Psoas muscle (tissue), 8 donors: ENCODE results near the gene HUS1. TPM values are rescaled to one million over a fixed set of nuclear protein-coding genes. Genes with fewer than 3 reads are reported as not detected.
A peak's percentile ranks its signal among the peaks of the same experiment; 100 is the strongest.
"Not testable (repeated sequence)": the region's sequence is repeated elsewhere in the genome, so short reads cannot be mapped to it uniquely, and the experiment has no call there.

Experiments used
- ATAC-seq, 4 donors: fragments of 200-7000 bp; cut with Tn5 transposase; one replicate each; pipeline ENCODE4 v1.9.1; 2020; ENCODE audit warnings: moderate library complexity in 3 of 4, mild to moderate bottlenecking in 2 of 4
- DNase-seq, 2 donors: peaks; one replicate each; pipeline ENCODE4 v3.0.0-alpha.2; 2020
- H3K27ac ChIP-seq: fragments of 200-600 bp; one replicate; pipeline ENCODE4 v1.8.0; 2022
- H3K27me3 ChIP-seq, 3 donors: fragments of 200-600 bp in 1 of 3; one replicate each; pipeline versions ENCODE4 v1.6.1 to v1.8.0; 2013 to 2022; ENCODE audit warnings: low read length in 2 of 3, mild to moderate bottlenecking in 2 of 3, moderate library complexity in 1 of 3; ENCODE audit not compliant: insufficient read depth in 3 of 3
- H3K36me3 ChIP-seq, 2 donors: fragments of 200-600 bp in 1 of 2; one replicate each; pipeline versions ENCODE4 v1.6.1 to v1.8.0; 2013 to 2022; ENCODE audit warnings: low read depth in 1 of 2, mild to moderate bottlenecking in 1 of 2, moderate library complexity in 1 of 2; ENCODE audit not compliant: insufficient read depth in 1 of 2
- H3K4me1 ChIP-seq: fragments of 200-600 bp; one replicate; pipeline ENCODE4 v1.8.0; 2022
- H3K4me3 ChIP-seq: fragments of 200-600 bp; one replicate; pipeline ENCODE4 v1.8.0; 2022; ENCODE audit warnings: mild to moderate bottlenecking
- H3K9me3 ChIP-seq: fragments of 200-600 bp; one replicate; pipeline ENCODE4 v1.8.0; 2022
- WGBS, 3 donors: extraction: QIAGEN DNeasy Blood & Tissue Kit; methylation state at CpG; one replicate each; pipeline versions ENCODE4 v1.1.6 to v1.1.7; 2013; 5-methylcytosine and 5-hydroxymethylcytosine counted together
- intact Hi-C, 2 donors: fragments of 100-400 bp; cut with DNase I; formaldehyde crosslinking; loops; one replicate each; pipeline versions ENCODE4 v1.11.0 to v1.14.2; 2022
- polyA plus RNA-seq, 3 donors: library from polyadenylated mRNA; stranded (reverse); fragments of 200-250 nt; gene quantifications; one replicate each; pipeline ENCODE4 v1.2.3, GENCODE V29; 2013
- total RNA-seq, 4 donors: library from RNA; stranded (reverse); fragmentation: NEBNext Ultra II Directional in 2 of 4; extraction: Animal tissue kit (Norgen Biotek cat#: 25700) in 2 of 4; gene quantifications; one replicate each; pipeline versions ENCODE4 v1.2.1 to v1.2.4, GENCODE V29; 2021 to 2023
- TF ChIP-seq, protein P1 (sequence below): fragments of 200-600 bp; IDR thresholded peaks from one replicate; pipeline ENCODE4 v1.8.0; 2022; ENCODE audit warnings: antibody characterized with exemption
- donor health status: healthy with polysubstance abuse.
- donor health status: DM: no; HTN: no; CAD: no; lungs with moderate emphysema.
- donor health status: Bipolar disorder and iron deficiency.
- donor health status: healthy.
- donor health status: DM: yes; HTN: yes; CAD: no.
- donor health status: DM: no; HTN: no; CAD: no.
- donor health status: DM: no; HTN: no; CAD: no.
- donor health status: DM: yes; HTN: yes; CAD: no.

HUS1 gene
- total and polyA plus RNA-seq, 7 donors: 17.8 to 30.7 (median 26.6) TPM

DNA sequence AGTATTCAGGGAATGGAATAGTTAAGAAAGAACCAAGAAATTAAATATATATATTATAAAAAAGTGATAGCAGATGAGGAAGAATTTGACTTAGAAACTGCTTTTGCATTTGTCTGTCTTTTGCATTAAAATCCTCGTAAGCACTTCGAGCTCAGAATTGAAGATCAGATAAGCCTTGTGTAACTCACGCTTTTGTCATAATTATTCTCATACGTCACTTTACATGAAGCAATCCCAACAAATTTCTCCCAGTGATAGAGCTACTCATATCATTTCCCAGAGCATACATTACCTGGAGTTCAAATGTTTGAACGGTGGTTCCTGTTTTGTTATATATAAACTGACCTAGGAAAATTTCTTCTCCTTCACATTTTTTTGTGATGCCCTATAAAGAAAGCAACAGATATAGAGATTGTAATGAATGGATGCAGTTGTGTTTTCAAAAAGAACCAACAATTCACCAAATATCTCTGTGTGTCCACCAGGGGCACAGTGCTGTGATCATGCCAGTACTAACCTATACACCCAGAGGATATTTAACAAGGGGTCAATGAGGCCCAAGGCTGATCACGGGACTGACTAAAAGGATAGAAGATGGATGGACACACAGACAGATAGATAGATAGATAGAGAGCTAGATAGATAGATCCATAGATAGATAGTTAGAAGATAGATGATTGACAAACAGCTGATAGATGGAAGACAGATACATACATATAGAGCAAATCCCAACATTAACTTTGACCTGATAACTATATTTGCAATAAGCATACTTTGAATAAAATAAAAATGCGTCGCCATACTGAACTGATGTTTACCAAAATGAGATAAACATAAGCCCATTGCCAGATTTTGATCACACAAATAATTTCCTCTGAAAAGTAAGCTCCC lies 9.3 kb upstream of the HUS1 start:
- no peaks in the 10 kb centered on the region for H3K36me3 ChIP-seq
- H3K27me3 ChIP-seq: peaks cover 0 to 4% (median 0%) of the 10 kb centered on the region in 3 donors
- 82 to 86% (median 85%) methylated on average over 8 of the region's 8 CpGs for WGBS, 3 donors
- intact Hi-C loops: no loop called here
- H3K27ac ChIP-seq: no peak overlapping the region
- ATAC-seq (no peak), DNase-seq (no peak)
- no peak overlapping the region for H3K4me3 ChIP-seq
- H3K4me1 ChIP-seq: no peaks in the 10 kb centered on the region
- H3K9me3 ChIP-seq: no peaks in the 10 kb centered on the region
- TF ChIP-seq, protein P1, sequence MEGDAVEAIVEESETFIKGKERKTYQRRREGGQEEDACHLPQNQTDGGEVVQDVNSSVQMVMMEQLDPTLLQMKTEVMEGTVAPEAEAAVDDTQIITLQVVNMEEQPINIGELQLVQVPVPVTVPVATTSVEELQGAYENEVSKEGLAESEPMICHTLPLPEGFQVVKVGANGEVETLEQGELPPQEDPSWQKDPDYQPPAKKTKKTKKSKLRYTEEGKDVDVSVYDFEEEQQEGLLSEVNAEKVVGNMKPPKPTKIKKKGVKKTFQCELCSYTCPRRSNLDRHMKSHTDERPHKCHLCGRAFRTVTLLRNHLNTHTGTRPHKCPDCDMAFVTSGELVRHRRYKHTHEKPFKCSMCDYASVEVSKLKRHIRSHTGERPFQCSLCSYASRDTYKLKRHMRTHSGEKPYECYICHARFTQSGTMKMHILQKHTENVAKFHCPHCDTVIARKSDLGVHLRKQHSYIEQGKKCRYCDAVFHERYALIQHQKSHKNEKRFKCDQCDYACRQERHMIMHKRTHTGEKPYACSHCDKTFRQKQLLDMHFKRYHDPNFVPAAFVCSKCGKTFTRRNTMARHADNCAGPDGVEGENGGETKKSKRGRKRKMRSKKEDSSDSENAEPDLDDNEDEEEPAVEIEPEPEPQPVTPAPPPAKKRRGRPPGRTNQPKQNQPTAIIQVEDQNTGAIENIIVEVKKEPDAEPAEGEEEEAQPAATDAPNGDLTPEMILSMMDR: no peak

DNA sequence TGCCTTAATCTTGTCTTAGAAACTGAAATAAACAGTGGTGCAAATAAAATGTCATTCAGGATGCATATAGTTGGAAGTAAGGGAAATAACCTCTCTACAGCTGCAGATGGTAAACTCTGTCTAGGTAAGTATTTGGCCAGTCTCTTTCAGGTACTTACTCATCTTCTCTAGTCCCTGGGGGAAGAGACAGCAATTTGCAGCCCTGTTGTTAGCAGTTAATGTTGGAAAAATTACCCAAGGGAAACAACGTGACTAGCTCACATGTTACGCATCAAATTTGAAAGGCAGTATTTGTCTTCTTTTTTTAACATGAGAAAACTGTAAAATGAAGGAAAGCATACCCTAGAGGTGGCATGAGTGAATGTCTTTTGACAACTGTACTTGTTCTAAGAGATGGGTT lies 3.2 kb upstream of the HUS1 start:
- no peaks in the 10 kb centered on the region for H3K27me3 ChIP-seq
- H3K36me3 ChIP-seq: peaks cover 0 to 7% of the 10 kb centered on the region in 2 donors
- WGBS, 3 donors: 31 to 33% (median 32%) methylated on average over 2 of the region's 2 CpGs
- H3K4me3 ChIP-seq: no peak overlapping the region
- peaks cover 8% of the 10 kb centered on the region for H3K4me1 ChIP-seq
- H3K9me3 ChIP-seq: no peaks in the 10 kb centered on the region
- intact Hi-C loops: loop anchor here in 1 of 2 donors (5.0 kb wide), 1 partner anchor 105 kb away; the partner anchor contains the start of gene UPP1
- TF ChIP-seq, protein P1: no peak
- DNase-seq (no peak), ATAC-seq (no peak)
- H3K27ac ChIP-seq: no peak overlapping the region

DNA sequence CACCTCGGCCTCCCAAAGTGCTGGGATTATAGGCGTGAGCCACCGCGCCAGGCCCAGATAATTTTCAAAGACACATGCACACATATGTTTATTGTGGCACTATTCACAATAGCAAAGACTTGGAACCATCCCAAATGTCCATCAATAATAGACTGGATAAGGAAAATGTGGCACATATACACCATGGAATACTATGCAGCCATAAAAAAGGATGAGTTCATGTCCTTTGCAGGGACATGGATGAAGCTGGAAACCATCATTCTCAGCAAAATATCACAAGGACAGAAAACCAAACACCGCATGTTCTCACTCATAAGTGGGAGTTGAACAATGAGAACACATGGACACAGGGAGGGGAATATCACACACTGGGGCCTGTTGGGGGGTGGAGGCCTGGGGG lies 1.2 kb upstream of the HUS1 start:
- WGBS, 3 donors: 95 to 99% (median 99%) methylated on average over 4 of the region's 5 CpGs
- ATAC-seq, DNase-seq, H3K27ac ChIP-seq, H3K4me1 ChIP-seq, H3K4me3 ChIP-seq, H3K27me3 ChIP-seq, H3K9me3 ChIP-seq: not testable (repeated sequence)
- H3K36me3 ChIP-seq: peaks cover 0 to 27% of the 10 kb centered on the region in 2 donors
- intact Hi-C loops: loop anchor here in 1 of 2 donors (5.0 kb wide), 1 partner anchor 107 kb away; the partner anchor contains the start of gene UPP1

DNA sequence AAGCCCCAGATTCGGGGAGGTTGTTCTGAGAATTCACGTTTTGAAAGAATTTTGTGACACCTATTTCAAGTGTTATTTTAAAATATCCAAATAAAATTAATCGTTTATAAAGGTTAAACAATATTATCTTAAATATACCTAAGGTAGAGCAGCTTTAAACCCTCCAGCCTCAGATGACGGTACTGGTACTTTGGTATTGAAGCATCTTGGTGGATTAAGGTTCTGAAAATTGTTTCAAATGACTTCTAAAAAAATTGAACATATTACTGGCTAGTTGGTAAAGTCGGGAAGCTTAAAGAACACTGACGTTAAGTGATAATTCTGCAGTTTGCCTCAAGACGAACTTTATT lies 392 bp upstream of the HUS1 start:
- H3K9me3 ChIP-seq: no peaks in the 10 kb centered on the region
- 26 to 33% (median 29%) methylated on average over 7 of the region's 7 CpGs for WGBS, 3 donors
- peaks cover 8% of the 10 kb centered on the region for H3K4me1 ChIP-seq
- peak overlapping the region; percentile 72 for H3K27ac ChIP-seq
- no peaks in the 10 kb centered on the region for H3K27me3 ChIP-seq
- ATAC-seq (peak in 1 of 4 donors; percentile 4), DNase-seq (no peak)
- intact Hi-C loops: loop anchor here (2.0 to 5.0 kb wide), 2 partner anchors 107 to 109 kb away; partner anchors contain the start of gene UPP1 (in 2 of the 2)
- H3K36me3 ChIP-seq: peaks cover 0 to 36% of the 10 kb centered on the region in 2 donors
- TF ChIP-seq, protein P1: no peak
- H3K4me3 ChIP-seq: peak overlapping the region; percentile 91

DNA sequence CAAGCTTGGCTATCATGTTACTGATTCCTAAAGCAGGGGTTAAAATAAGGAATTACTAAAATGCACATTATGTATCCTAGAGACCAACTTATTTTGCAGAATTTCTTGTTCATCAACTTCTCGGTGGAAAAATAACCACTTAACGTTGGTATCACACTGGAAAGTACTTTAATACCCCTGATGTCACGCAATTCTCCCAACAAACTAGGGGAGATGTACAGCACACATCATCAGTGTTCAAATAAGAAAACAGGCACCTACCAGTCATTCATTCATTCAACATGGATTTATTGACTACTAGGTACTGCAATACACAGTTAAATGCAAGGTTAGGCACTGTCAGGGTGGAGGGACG lies 648 bp downstream of the HUS1 start:
- H3K4me3 ChIP-seq: peak overlapping the region; percentile 91
- DNase-seq: no peak
- ATAC-seq: no peak
- intact Hi-C loops: loop anchor here in 1 of 2 donors (2.0 kb wide), 1 partner anchor 110 kb away; the partner anchor contains the start of gene UPP1
- H3K27ac ChIP-seq: peak overlapping the region; percentile 72
- H3K4me1 ChIP-seq: peaks cover 8% of the 10 kb centered on the region
- TF ChIP-seq, protein P1: no peak
- no peaks in the 10 kb centered on the region for H3K9me3 ChIP-seq
- peaks cover under 1 to 46% of the 10 kb centered on the region in 2 donors for H3K36me3 ChIP-seq
- H3K27me3 ChIP-seq: no peaks in the 10 kb centered on the region
- WGBS, 3 donors: 5 to 8% (median 6%) methylated on average over 4 of the region's 4 CpGs
